Astrocyte (in vitro differentiated cells and primary cell): ENCODE results near the gene SNX21.

Experiments
- EZH2 ChIP-seq: IDR thresholded peaks from 2 replicates; pipeline ENCODE4 v1.6.1; 2012; ENCODE audit warnings: mild to moderate bottlenecking, low read length, inconsistent platforms; ENCODE audit not compliant: insufficient read depth
- TF ChIP-seq, protein P1 (sequence below): IDR thresholded peaks from 2 replicates; pipeline ENCODE4 v1.5.1; 2011; ENCODE audit warnings: low read depth, mild to moderate bottlenecking, inconsistent platforms, low read length, moderate library complexity; ENCODE audit not compliant: insufficient read depth

DNA sequence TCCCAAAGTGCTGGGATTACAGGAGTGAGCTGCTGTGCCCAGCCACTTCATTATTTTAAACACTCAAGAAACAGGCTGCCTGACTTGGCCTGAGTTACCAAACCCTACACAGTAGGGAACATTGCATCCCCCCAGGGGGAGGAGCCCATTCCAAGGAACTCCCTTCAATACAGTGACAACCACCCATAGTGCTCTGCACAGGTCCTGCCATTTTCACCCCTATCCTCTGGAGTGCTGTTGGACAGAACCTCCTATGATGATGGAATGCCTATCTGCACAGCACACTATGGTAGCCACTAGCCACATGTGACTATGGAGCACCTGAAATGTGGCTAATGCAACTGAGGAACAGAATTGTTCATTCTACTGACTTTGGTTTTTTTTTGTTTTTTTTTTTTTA is 11.9 kb downstream of the SNX21 start:
- TF ChIP-seq, protein P1, sequence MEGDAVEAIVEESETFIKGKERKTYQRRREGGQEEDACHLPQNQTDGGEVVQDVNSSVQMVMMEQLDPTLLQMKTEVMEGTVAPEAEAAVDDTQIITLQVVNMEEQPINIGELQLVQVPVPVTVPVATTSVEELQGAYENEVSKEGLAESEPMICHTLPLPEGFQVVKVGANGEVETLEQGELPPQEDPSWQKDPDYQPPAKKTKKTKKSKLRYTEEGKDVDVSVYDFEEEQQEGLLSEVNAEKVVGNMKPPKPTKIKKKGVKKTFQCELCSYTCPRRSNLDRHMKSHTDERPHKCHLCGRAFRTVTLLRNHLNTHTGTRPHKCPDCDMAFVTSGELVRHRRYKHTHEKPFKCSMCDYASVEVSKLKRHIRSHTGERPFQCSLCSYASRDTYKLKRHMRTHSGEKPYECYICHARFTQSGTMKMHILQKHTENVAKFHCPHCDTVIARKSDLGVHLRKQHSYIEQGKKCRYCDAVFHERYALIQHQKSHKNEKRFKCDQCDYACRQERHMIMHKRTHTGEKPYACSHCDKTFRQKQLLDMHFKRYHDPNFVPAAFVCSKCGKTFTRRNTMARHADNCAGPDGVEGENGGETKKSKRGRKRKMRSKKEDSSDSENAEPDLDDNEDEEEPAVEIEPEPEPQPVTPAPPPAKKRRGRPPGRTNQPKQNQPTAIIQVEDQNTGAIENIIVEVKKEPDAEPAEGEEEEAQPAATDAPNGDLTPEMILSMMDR = no peak
- TF ChIP-seq EZH2 = no peak
